ENCODE data around the gene NUMB.
"Not testable (repeated sequence)": the region's sequence is repeated elsewhere in the genome, so short reads cannot be mapped to it uniquely, and the experiment has no call there.

Gene NUMB

DNA sequence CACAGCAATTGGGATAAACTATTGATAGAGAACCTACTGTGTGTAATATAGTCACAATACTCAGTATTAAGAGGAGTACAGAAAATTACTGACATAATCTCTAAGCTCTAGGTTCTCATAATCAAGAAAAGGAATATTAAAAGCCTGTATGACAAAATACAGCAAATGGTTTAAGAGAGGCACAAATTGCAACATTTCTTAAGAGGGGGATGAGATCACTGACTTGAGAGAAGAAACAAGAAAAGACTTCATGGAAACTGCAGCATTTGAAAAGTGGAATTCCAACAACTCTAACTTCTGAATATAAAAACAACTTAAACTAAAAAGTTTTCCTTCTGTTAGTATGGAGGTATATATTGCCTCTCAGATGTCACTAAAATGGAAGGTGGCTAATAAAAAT, 89.7 kb downstream of the NUMB start:
- TF ChIP-seq, protein P1, sequence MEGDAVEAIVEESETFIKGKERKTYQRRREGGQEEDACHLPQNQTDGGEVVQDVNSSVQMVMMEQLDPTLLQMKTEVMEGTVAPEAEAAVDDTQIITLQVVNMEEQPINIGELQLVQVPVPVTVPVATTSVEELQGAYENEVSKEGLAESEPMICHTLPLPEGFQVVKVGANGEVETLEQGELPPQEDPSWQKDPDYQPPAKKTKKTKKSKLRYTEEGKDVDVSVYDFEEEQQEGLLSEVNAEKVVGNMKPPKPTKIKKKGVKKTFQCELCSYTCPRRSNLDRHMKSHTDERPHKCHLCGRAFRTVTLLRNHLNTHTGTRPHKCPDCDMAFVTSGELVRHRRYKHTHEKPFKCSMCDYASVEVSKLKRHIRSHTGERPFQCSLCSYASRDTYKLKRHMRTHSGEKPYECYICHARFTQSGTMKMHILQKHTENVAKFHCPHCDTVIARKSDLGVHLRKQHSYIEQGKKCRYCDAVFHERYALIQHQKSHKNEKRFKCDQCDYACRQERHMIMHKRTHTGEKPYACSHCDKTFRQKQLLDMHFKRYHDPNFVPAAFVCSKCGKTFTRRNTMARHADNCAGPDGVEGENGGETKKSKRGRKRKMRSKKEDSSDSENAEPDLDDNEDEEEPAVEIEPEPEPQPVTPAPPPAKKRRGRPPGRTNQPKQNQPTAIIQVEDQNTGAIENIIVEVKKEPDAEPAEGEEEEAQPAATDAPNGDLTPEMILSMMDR (IDR thresholded peaks at IDR 0.05; ENCODE audit: insufficient read depth, low read length, poor library complexity, severe bottlenecking), result no peak
- no peak for DNase-seq (ENCODE audit: extremely low read depth, insufficient read length)
- no peaks in the 10 kb centered on the region for H3K36me3 ChIP-seq (ENCODE audit: control insufficient read depth, insufficient read depth, low read length)
- H3K4me3 ChIP-seq (replicated peaks; ENCODE audit: low read depth, low read length), result no peak overlapping the region
- H3K27me3 ChIP-seq (replicated peaks; ENCODE audit: control insufficient read depth, insufficient read depth, low read length), result no peaks in the 10 kb centered on the region

DNA sequence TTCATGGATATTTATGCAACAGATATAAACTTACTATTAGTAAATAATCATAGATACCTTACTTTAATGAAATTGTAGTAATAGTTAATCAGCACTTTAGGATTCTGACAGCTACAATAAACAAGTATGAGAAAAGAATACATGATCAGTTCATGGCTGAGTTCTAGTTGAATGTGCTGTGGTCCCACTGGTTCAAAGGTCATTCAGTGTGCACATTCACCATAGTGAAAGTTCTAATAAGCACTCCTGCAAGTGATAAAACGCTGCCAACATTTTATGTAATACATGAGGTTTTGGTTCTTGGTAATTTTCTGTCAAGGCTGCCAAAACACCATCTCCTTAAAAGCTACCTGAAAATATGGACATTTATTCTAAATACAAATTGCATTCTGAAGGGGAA, 92.6 kb downstream of the NUMB start:
- H3K27me3 ChIP-seq (replicated peaks; ENCODE audit: control insufficient read depth, insufficient read depth, low read length), result no peaks in the 10 kb centered on the region
- no peak for DNase-seq (ENCODE audit: extremely low read depth, insufficient read length)
- no peaks in the 10 kb centered on the region; the same call in 1 of the 2 replicates for H3K36me3 ChIP-seq (ENCODE audit: control insufficient read depth, insufficient read depth, low read length)
- TF ChIP-seq, protein P1 (IDR thresholded peaks at IDR 0.05; ENCODE audit: insufficient read depth, low read length, poor library complexity, severe bottlenecking), result no peak
- H3K4me3 ChIP-seq (replicated peaks; ENCODE audit: low read depth, low read length), result no peak overlapping the region

DNA sequence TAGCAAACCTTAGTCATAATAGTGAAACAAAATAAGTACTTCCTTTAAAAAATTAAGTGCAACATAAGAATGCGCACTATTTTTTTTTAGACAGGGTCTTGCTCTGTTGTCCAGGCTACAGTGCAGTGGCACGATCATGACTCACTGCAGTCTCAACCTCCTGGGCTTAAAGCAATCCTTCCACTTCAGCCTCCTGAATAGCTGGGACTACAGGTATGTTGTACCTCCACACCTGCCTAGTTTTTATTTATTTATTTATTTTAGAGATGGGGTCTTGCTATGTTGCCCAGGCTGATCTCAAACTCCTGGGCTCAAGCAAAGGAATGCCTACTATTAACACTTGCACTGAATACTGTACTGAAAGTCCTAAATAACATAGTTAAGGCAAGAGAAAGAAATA, 93.8 kb downstream of the NUMB start:
- TF ChIP-seq, protein P1 (IDR thresholded peaks at IDR 0.05; ENCODE audit: insufficient read depth, low read length, poor library complexity, severe bottlenecking), result no peak
- no peaks in the 10 kb centered on the region for H3K27me3 ChIP-seq (replicated peaks; ENCODE audit: control insufficient read depth, insufficient read depth, low read length)
- H3K4me3 ChIP-seq (replicated peaks; ENCODE audit: low read depth, low read length), result no peak overlapping the region
- no peak for DNase-seq (ENCODE audit: extremely low read depth, insufficient read length)
- no peaks in the 10 kb centered on the region; the same call in 1 of the 2 replicates for H3K36me3 ChIP-seq (ENCODE audit: control insufficient read depth, insufficient read depth, low read length)

DNA sequence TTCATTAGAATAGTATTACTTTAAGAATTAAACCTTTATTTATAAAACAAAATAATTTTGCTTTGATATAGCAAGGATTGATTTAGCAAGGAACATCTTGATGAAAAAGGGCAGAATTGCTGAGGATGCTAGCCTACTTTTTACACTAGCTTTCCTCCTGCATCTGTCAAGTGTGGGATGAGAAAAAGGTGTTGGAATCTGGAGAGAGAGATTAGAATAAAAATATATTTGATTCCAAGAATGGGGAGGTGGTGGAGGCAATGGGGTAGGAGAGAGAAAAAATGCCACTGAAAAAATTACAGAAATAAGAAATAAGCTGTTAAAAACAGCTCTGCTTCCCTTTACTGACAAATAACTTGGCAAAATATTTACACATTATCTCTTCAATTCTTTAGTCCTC, 98.9 kb downstream of the NUMB start:
- DNase-seq (ENCODE audit: extremely low read depth, insufficient read length), result no peak
- TF ChIP-seq, protein P1 (IDR thresholded peaks at IDR 0.05; ENCODE audit: insufficient read depth, low read length, poor library complexity, severe bottlenecking), result no peak
- Histone ChIP-seq H3K4me3 (replicated peaks; ENCODE audit: low read depth, low read length) (no peak overlapping the region), H3K27me3 (replicated peaks; ENCODE audit: control insufficient read depth, insufficient read depth, low read length) (no peaks in the 10 kb centered on the region), H3K36me3 (ENCODE audit: control insufficient read depth, insufficient read depth, low read length) (no peaks in the 10 kb centered on the region; the same call in 1 of the 2 replicates)

DNA sequence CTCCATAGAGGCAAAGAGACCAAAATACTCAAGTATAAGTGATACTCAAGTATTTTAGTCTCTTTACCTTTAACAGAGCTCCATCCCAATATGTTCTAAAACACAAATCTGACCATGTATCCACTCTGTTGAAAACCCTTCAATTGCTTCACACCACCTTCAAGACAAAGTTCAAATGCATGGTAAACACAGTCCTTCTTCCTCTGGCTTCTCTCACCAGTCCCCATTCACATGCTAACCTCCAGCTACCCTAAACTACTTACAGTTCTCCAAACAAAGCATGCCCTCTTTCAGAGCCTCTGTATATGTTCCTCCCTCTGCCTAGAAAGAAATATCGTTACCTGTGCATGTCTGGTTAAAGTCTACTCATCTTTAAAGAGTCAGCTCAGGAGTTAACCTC, 100.2 kb downstream of the NUMB start:
- TF ChIP-seq, protein P1 (IDR thresholded peaks at IDR 0.05; ENCODE audit: insufficient read depth, low read length, poor library complexity, severe bottlenecking), result no peak
- DNase-seq (ENCODE audit: extremely low read depth, insufficient read length), result no peak
- Histone ChIP-seq H3K36me3 (ENCODE audit: control insufficient read depth, insufficient read depth, low read length) (no peaks in the 10 kb centered on the region; the same call in 1 of the 2 replicates), H3K27me3 (replicated peaks; ENCODE audit: control insufficient read depth, insufficient read depth, low read length) (no peaks in the 10 kb centered on the region), H3K4me3 (replicated peaks; ENCODE audit: low read depth, low read length) (no peak overlapping the region)

DNA sequence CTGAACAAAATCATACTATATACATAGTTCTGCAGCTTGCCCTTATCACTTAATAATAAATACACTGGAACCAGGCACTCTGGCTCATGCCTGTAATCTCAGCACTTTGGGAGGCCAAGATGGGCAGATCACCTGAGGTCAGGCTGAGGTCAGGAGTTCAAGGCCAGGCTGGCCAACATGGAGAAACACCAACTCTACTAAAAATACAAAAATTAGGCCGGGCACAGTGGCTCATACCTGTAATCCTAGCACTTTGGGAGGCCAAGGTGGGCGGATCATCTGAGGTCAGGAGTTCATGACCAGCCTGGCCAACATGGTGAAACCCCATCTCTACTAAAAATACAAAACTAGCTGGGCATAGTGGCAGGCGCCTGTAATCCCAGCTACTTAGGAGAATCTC, 109.3 kb downstream of the NUMB start:
- H3K36me3 ChIP-seq (ENCODE audit: control insufficient read depth, insufficient read depth, low read length); H3K27me3 ChIP-seq (replicated peaks; ENCODE audit: control insufficient read depth, insufficient read depth, low read length); DNase-seq (ENCODE audit: extremely low read depth, insufficient read length); H3K4me3 ChIP-seq (replicated peaks; ENCODE audit: low read depth, low read length): not testable (repeated sequence)

Data from GM06990 (cell line).